ENCODE results near the gene CAMK1G. TPM values are rescaled to one million over a fixed set of nuclear protein-coding genes. Genes with fewer than 3 reads are reported as not detected.

Gene CAMK1G
- total and polyA plus RNA-seq, 2 donors (not counting 3 experiments of a cell fraction or from before 2014, with no cell fraction given): not detected

GRCh38 chr1:209546390-209547085 lies 37.0 kb upstream of the CAMK1G start:
- intact Hi-C loops (cut with micrococcal nuclease): no loop called here
- FAIRE-seq: no peak
- POLR2A ChIA-PET: no interaction called here

GRCh38 chr1:209547626-209548025 lies 35.9 kb upstream of the CAMK1G start:
- no peak for TF ChIP-seq CTCF (IDR thresholded peaks at IDR 0.05; ENCODE audit: extremely low read depth in 1 of 2, insufficient read depth in 1 of 2, low read depth in 1 of 2, low read length in 2 of 2)
- no peak for TF ChIP-seq POLR2AphosphoS5 (IDR thresholded peaks at IDR 0.05; ENCODE audit: insufficient read depth, low read depth, low read length)
- no peak for TF ChIP-seq GATA2 (IDR thresholded peaks at IDR 0.05; ENCODE audit: insufficient read depth, insufficient read length, low read depth, low read length)
- no peak for TF ChIP-seq EZH2 (IDR thresholded peaks at IDR 0.05; ENCODE audit: borderline replicate concordance, low read depth, low read length, severe bottlenecking)
- no peak for TF ChIP-seq POLR2A (IDR thresholded peaks at IDR 0.05; ENCODE audit: low read depth, low read length)
- no peak for TF ChIP-seq FOS (IDR thresholded peaks at IDR 0.05; ENCODE audit: borderline replicate concordance, insufficient read depth, low read length)
- TF ChIP-seq MYC (IDR thresholded peaks at IDR 0.05; ENCODE audit: low read depth, low read length): no peak
- TF ChIP-seq MAX (IDR thresholded peaks at IDR 0.05; ENCODE audit: insufficient read depth, insufficient read length): no peak
- no peak for TF ChIP-seq JUN (IDR thresholded peaks at IDR 0.05; ENCODE audit: borderline replicate concordance, insufficient read depth, insufficient read length, low read depth)
- CTCF ChIA-PET: interaction anchor here (1.2 to 1.5 kb wide), 2 partner anchors 10 to 299 kb away, joined by 3 to 6 read pairs; no protein-coding TSS in a partner anchor
- no peak for DNase-seq (ENCODE audit: low read depth, low spot score)
- no peak for FAIRE-seq
- no peaks in the 10 kb centered on the region for H3K9me3 ChIP-seq (replicated peaks; ENCODE audit: control insufficient read depth, insufficient read depth, low read length)
- dilution Hi-C loops (cut with MboI; ENCODE audit: extremely low pct_ligation_motif_present, low sequenced_read_pairs): no loop called here
- no peak overlapping the region for H3K27ac ChIP-seq (ENCODE audit: insufficient read depth, low read depth, low read length)
- no peak overlapping the region for H3K9ac ChIP-seq (replicated peaks; ENCODE audit: extremely low read depth, insufficient read depth, low read length)
- no peaks in the 10 kb centered on the region for H3K9me1 ChIP-seq (replicated peaks; ENCODE audit: control insufficient read depth, extremely low read depth, insufficient read depth, low read length)
- peaks cover under 1 to 2% of the 10 kb centered on the region in 2 experiments for H3K27me3 ChIP-seq (ENCODE audit: control insufficient read depth in 2 of 2, insufficient read depth in 2 of 2, low read length in 2 of 2)
- intact Hi-C loops (cut with micrococcal nuclease): no loop called here
- no peak overlapping the region for H3K4me2 ChIP-seq (ENCODE audit: insufficient read depth, low read length)
- H4K20me1 ChIP-seq (replicated peaks; ENCODE audit: control insufficient read depth, extremely low read depth, insufficient read depth, low read length): no peaks in the 10 kb centered on the region
- H3K4me1 ChIP-seq (ENCODE audit: control insufficient read depth, extremely low read depth, insufficient read depth, low read length): no peaks in the 10 kb centered on the region
- no peaks in the 10 kb centered on the region for H3K36me3 ChIP-seq (ENCODE audit: control insufficient read depth in 2 of 2, extremely low read depth in 1 of 2, insufficient read depth in 2 of 2, low read length in 2 of 2)
- no peaks in the 10 kb centered on the region for H3K79me2 ChIP-seq (ENCODE audit: control insufficient read depth, insufficient read depth, low read length)
- no TSS peak for BruUV-seq (replicated peaks)
- H3K4me3 ChIP-seq (replicated peaks in 1 of 3; ENCODE audit: insufficient read depth in 1 of 3, low read depth in 1 of 3, low read length in 3 of 3): no peak overlapping the region
- POLR2A ChIA-PET: no interaction called here
- no peak overlapping the region for H2AFZ ChIP-seq (ENCODE audit: low read depth, low read length)

More at GRCh38 chr1:209546390-209547085, 37.0 kb upstream of the CAMK1G start:
- Histone ChIP-seq H3K4me2 (ENCODE audit: insufficient read depth, low read length) (no peak overlapping the region), H3K4me1 (ENCODE audit: control insufficient read depth, extremely low read depth, insufficient read depth, low read length) (no peaks in the 10 kb centered on the region), H2AFZ (ENCODE audit: low read depth, low read length) (no peak overlapping the region), H3K9ac (replicated peaks; ENCODE audit: extremely low read depth, insufficient read depth, low read length) (no peak overlapping the region), H4K20me1 (replicated peaks; ENCODE audit: control insufficient read depth, extremely low read depth, insufficient read depth, low read length) (no peaks in the 10 kb centered on the region), H3K79me2 (ENCODE audit: control insufficient read depth, insufficient read depth, low read length) (no peaks in the 10 kb centered on the region), H3K4me3 (replicated peaks in 1 of 3; ENCODE audit: insufficient read depth in 1 of 3, low read depth in 1 of 3, low read length in 3 of 3) (no peak overlapping the region), H3K36me3 (ENCODE audit: control insufficient read depth in 2 of 2, extremely low read depth in 1 of 2, insufficient read depth in 2 of 2, low read length in 2 of 2) (no peaks in the 10 kb centered on the region), H3K9me1 (replicated peaks; ENCODE audit: control insufficient read depth, extremely low read depth, insufficient read depth, low read length) (no peaks in the 10 kb centered on the region), H3K27me3 (ENCODE audit: control insufficient read depth in 2 of 2, insufficient read depth in 2 of 2, low read length in 2 of 2) (no peaks in the 10 kb centered on the region), H3K27ac (ENCODE audit: insufficient read depth, low read depth, low read length) (no peak overlapping the region), H3K9me3 (replicated peaks; ENCODE audit: control insufficient read depth, insufficient read depth, low read length) (no peaks in the 10 kb centered on the region)
- TF ChIP-seq MYC (IDR thresholded peaks at IDR 0.05; ENCODE audit: low read depth, low read length): no peak
- BruUV-seq (replicated peaks): no TSS peak
- no peak for DNase-seq (ENCODE audit: low read depth, low spot score)
- dilution Hi-C loops (cut with MboI; ENCODE audit: extremely low pct_ligation_motif_present, low sequenced_read_pairs): no loop called here
- CTCF ChIA-PET: interaction anchor here (1.2 to 1.5 kb wide), 3 partner anchors 9 to 298 kb away, joined by 3 to 6 read pairs (median 3); no protein-coding TSS in a partner anchor

Data from endothelial cell of umbilical vein (primary cell).